RPMI7951 (cell line): Measurements from ENCODE around the gene CCNYL1. TPM values are rescaled to one million over a fixed set of nuclear protein-coding genes. Genes with fewer than 3 reads are reported as not detected.
A peak's percentile ranks its signal among the peaks of the same experiment; 100 is the strongest.

Experiments
- DNase-seq: peaks from one replicate; pipeline ENCODE4 v3.0.0-alpha.2; 2012; ENCODE audit warnings: low read depth
- total RNA-seq: library from RNA; depleted of rRNA; stranded (reverse); fragments of >200 nt; shearing (Covaris generic); gene quantifications from 2 replicates; pipeline ENCODE4 v1.2.3, GENCODE V29; 2014; rRNA removed

Gene CCNYL1
- total RNA-seq, 1 experiment from 2014 or later, result 10.7 TPM

GRCh38 chr2:207791579-207792243 is 80.3 kb downstream of the CCNYL1 start:
- DNase-seq, result no peak

GRCh38 chr2:207792244-207792785 is 80.9 kb downstream of the CCNYL1 start:
- DNase-seq, result peak; percentile 82

GRCh38 chr2:207796585-207797350 is 85.3 kb downstream of the CCNYL1 start:
- no peak for DNase-seq

DNA sequence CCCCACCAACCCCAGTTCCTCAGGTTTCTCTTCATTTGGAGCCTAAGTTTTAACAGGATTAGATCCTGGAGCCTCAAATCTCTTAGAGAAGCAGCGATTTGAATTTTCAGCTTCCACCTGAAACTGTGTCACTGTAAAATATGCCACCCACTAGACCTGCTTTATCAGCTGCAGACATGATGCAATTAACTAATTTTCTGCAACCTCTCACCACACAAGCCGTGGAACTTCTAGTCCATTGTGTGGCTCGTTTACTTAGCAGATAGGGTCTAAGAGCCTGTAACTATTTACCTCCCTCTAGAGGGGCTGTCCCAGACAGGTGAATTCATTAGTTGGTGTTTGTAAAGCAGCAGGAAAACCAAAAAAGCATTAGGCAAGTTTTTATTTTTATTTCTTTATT is 89.8 kb downstream of the CCNYL1 start:
- no peak for DNase-seq

GRCh38 chr2:207802650-207803049 is 91.2 kb downstream of the CCNYL1 start:
- DNase-seq, result no peak

Other genes with a start within 250 kb of the CCNYL1 start
- 28.0 and 39.8 TPM in 2 replicates for gene CREB1, start 181.7 kb upstream of the CCNYL1 start, total RNA-seq
- 22.1 and 33.2 TPM in 2 replicates for gene METTL21A, start 86.2 kb upstream of the CCNYL1 start, total RNA-seq
- gene FZD5, start 58.3 kb downstream of the CCNYL1 start, total RNA-seq, result 1.3 and 2.0 TPM in 2 replicates